Measurements from ENCODE around the gene ABI2. TPM values are rescaled to one million over a fixed set of nuclear protein-coding genes. Genes with fewer than 3 reads are reported as not detected.
"Not testable (repeated sequence)": the region's sequence is repeated elsewhere in the genome, so short reads cannot be mapped to it uniquely, and the experiment has no call there.

The ABI2 gene
- total and polyA plus RNA-seq, 4 donors = 5.4 to 10.5 (median 7.6) TPM

GRCh38 chr2:203372706-203373105 is 44.5 kb downstream of the ABI2 start:
- not testable (repeated sequence) for H3K27me3 ChIP-seq (ENCODE audit: control insufficient read depth in 4 of 4, insufficient read depth in 4 of 4, low read length in 3 of 4); H3K36me3 ChIP-seq (ENCODE audit: control insufficient read depth in 4 of 4, insufficient read depth in 3 of 4, low read depth in 1 of 4, low read length in 3 of 4); H3K4me3 ChIP-seq (ENCODE audit: low read depth in 1 of 3, low read length in 3 of 3); H3K4me1 ChIP-seq (ENCODE audit: control insufficient read depth in 4 of 4, insufficient read depth in 4 of 4, low read length in 3 of 4); H3K9ac ChIP-seq (ENCODE audit: low read depth in 1 of 2, low read length in 2 of 2); DNase-seq (ENCODE audit: low spot score); H3K27ac ChIP-seq (ENCODE audit: low read depth in 1 of 2, low read length in 2 of 2); H3K9me3 ChIP-seq (ENCODE audit: control insufficient read depth in 4 of 4, low read length in 3 of 4)
- 94% methylated on average over 25 of the region's 31 CpGs for WGBS

- H3K4me1 ChIP-seq (ENCODE audit: control insufficient read depth in 4 of 4, insufficient read depth in 4 of 4, low read length in 3 of 4) = no peaks in the 10 kb centered on the region
- no peak overlapping the region for H3K4me3 ChIP-seq (ENCODE audit: low read depth in 1 of 3, low read length in 3 of 3)
- no peak overlapping the region for H3K9ac ChIP-seq (ENCODE audit: low read depth in 1 of 2, low read length in 2 of 2)
- H3K9me3 ChIP-seq (ENCODE audit: control insufficient read depth in 4 of 4, low read length in 3 of 4) = no peaks in the 10 kb centered on the region
- H3K27ac ChIP-seq (ENCODE audit: low read depth in 1 of 2, low read length in 2 of 2) = no peak overlapping the region
- no peaks in the 10 kb centered on the region for H3K27me3 ChIP-seq (ENCODE audit: control insufficient read depth in 4 of 4, insufficient read depth in 4 of 4, low read length in 3 of 4)
- DNase-seq (ENCODE audit: low spot score) = no peak
- TF ChIP-seq NR2F2 (IDR thresholded peaks at IDR 0.05) (no peak), CTCF (IDR thresholded peaks at IDR 0.05; ENCODE audit: low read depth, low read length, missing input control) (no peak), ZBTB33 (IDR thresholded peaks at IDR 0.05) (no peak), ATF3 (IDR thresholded peaks at IDR 0.05) (no peak), EGR1 (IDR thresholded peaks at IDR 0.05; ENCODE audit: low read depth in 2 of 2) (no peak), HNF4G (IDR thresholded peaks at IDR 0.05) (no peak), REST (IDR thresholded peaks at IDR 0.05) (no peak), YY1 (IDR thresholded peaks at IDR 0.05) (no peak), MAX (IDR thresholded peaks at IDR 0.05) (no peak), SP1 (IDR thresholded peaks at IDR 0.05) (no peak), RXRA (IDR thresholded peaks at IDR 0.05) (no peak)
- H3K36me3 ChIP-seq (ENCODE audit: control insufficient read depth in 4 of 4, insufficient read depth in 3 of 4, low read depth in 1 of 4, low read length in 3 of 4) = no peaks in the 10 kb centered on the region
Observed at GRCh38 chr2:203376173-203376572, 48.0 kb downstream of the ABI2 start.

Measured in liver (tissue), 9 donors.